Measurements from ENCODE around the gene DLG2.

DLG2 gene

DNA sequence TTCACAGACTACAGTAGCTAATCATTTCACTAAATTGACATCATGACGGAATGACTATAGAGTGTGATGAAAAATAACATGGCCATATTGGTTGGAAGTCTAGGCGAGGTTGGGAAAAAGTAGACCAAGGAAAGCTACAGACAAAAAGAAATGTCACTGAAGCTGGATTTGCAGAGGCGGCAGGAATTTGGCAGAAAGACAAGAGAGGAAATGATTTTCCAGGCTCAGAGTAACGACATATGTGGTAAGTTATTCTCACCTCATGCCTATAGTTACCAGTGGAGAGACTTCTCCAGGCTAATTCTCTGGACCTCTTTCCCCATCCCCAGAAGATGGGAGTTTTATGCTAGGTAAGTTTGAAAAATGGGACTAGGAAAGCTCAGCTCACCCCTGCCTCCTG, 1335.1 kb downstream of the DLG2 start:
- TF ChIP-seq, protein P1, sequence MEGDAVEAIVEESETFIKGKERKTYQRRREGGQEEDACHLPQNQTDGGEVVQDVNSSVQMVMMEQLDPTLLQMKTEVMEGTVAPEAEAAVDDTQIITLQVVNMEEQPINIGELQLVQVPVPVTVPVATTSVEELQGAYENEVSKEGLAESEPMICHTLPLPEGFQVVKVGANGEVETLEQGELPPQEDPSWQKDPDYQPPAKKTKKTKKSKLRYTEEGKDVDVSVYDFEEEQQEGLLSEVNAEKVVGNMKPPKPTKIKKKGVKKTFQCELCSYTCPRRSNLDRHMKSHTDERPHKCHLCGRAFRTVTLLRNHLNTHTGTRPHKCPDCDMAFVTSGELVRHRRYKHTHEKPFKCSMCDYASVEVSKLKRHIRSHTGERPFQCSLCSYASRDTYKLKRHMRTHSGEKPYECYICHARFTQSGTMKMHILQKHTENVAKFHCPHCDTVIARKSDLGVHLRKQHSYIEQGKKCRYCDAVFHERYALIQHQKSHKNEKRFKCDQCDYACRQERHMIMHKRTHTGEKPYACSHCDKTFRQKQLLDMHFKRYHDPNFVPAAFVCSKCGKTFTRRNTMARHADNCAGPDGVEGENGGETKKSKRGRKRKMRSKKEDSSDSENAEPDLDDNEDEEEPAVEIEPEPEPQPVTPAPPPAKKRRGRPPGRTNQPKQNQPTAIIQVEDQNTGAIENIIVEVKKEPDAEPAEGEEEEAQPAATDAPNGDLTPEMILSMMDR (IDR thresholded peaks at IDR 0.05; ENCODE audit: low read depth, low read length), result no peak
- no peak overlapping the region for H3K4me3 ChIP-seq (ENCODE audit: low read depth, low read length)

- TF ChIP-seq, protein P1 (IDR thresholded peaks at IDR 0.05; ENCODE audit: low read depth, low read length), result no peak
- H3K4me3 ChIP-seq (ENCODE audit: low read depth, low read length), result no peak overlapping the region
These were observed 1336.5 kb downstream of the DLG2 start for GRCh38 chr11:84290647-84291046.

- TF ChIP-seq, protein P1 (IDR thresholded peaks at IDR 0.05; ENCODE audit: low read depth, low read length), result no peak
- H3K4me3 ChIP-seq (ENCODE audit: low read depth, low read length), result no peak overlapping the region
These were observed 1337.7 kb downstream of the DLG2 start for GRCh38 chr11:84289381-84289906.

- TF ChIP-seq, protein P1 (IDR thresholded peaks at IDR 0.05; ENCODE audit: low read depth, low read length), result no peak
- no peak overlapping the region for H3K4me3 ChIP-seq (ENCODE audit: low read depth, low read length)
These were observed 1353.6 kb downstream of the DLG2 start for GRCh38 chr11:84273541-84273940.

GRCh38 chr11:84270466-84270865, 1356.7 kb downstream of the DLG2 start:
- H3K4me3 ChIP-seq (ENCODE audit: low read depth, low read length), result no peak overlapping the region
- TF ChIP-seq, protein P1 (IDR thresholded peaks at IDR 0.05; ENCODE audit: low read depth, low read length), result no peak

DNA sequence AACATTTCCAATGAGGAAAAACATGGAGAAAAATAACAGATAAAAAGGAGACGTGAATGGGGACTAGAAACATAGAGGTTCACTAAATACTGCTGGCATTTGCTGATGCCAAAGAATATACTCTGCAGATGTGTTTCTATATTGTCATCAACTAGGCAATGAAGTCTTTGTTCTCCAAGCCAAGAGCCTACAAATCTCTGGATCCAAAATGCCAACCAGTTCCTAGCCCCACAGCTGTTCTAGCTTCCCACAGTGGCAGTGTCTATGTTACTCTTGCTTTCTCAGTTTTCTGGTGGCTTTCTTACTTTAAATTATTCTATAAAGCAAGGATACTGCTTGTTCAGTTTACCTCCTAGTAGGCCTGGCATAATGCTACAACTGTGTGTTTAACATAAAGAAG, 1363.1 kb downstream of the DLG2 start:
- H3K4me3 ChIP-seq (ENCODE audit: low read depth, low read length), result no peak overlapping the region
- TF ChIP-seq, protein P1 (IDR thresholded peaks at IDR 0.05; ENCODE audit: low read depth, low read length), result no peak

DNA sequence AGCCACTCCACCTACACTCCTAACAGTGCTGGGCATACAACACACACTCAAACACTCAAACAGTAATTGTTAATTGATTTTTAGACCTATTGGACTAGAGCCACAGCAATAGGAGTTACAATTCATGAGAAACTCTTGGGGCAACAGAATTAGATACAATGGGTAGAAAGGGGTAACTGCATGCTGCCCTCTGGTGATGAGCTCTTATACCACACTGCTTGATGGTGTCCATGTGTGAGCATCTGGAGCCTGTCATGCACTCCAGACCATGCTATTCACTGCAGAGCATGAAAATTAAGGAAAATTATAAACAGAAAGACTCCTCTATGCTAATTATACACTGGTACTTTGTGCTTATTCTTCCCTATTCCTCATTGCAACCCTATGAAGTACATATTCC, 1365.4 kb downstream of the DLG2 start:
- TF ChIP-seq, protein P1 (IDR thresholded peaks at IDR 0.05; ENCODE audit: low read depth, low read length), result no peak
- no peak overlapping the region for H3K4me3 ChIP-seq (ENCODE audit: low read depth, low read length)

All from WI38 (cell line).